Keratinocyte (primary cell): ENCODE data around the gene DSG1. TPM values are rescaled to one million over a fixed set of nuclear protein-coding genes. Genes with fewer than 3 reads are reported as not detected.

Experiments
- DNase-seq: peaks from one replicate; pipeline ENCODE4 v3.0.0-alpha.2; 2011; ENCODE audit warnings: low read depth, missing footprints, low spot score
- FAIRE-seq: peaks from 2 replicates; lab custom pipeline; 2011; peaks lifted over from hg19 to GRCh38; lab: Jason Lieb, UNC
- H2AFZ ChIP-seq: 2 replicates; pipeline ENCODE4 v1.6.0; 2012; ENCODE audit warnings: low read length, control low read depth, inconsistent platforms; ENCODE audit not compliant: control insufficient read depth
- H3K27ac ChIP-seq: 2 replicates; pipeline ENCODE4 v1.5.1; 2011; ENCODE audit warnings: low read length; ENCODE audit not compliant: control insufficient read depth, insufficient read depth
- H3K27me3 ChIP-seq: 3 replicates; pipeline ENCODE4 v1.6.0; 2011; ENCODE audit warnings: low read length; ENCODE audit not compliant: control insufficient read depth, insufficient read depth; ENCODE audit errors: extremely low read depth
- H3K36me3 ChIP-seq, 2 experiments: 2 replicates in 1 of 2; 3 replicates in 1 of 2; pipeline ENCODE4 v1.5.1; 2011; ENCODE audit warnings: low read length in 2 of 2, mild to moderate bottlenecking in 1 of 2; ENCODE audit not compliant: control insufficient read depth in 2 of 2, insufficient read depth in 2 of 2; ENCODE audit errors: extremely low read depth in 1 of 2
- H3K4me1 ChIP-seq: 3 replicates; pipeline ENCODE4 v1.5.1; 2011; ENCODE audit warnings: low read length; ENCODE audit not compliant: control insufficient read depth, insufficient read depth; ENCODE audit errors: extremely low read depth
- H3K4me2 ChIP-seq: 3 replicates; pipeline ENCODE4 v1.6.0; 2011; ENCODE audit warnings: low read depth, low read length; ENCODE audit not compliant: control insufficient read depth, insufficient read depth; ENCODE audit errors: extremely low read depth
- H3K4me3 ChIP-seq, 3 experiments: fragments of 200-600 bp in 1 of 3; sonication (generic) in 1 of 3; 2 replicates in 2 of 3; 3 replicates in 1 of 3; pipeline ENCODE4 v1.5.1; 2011 to 2016; ENCODE audit warnings: low read length in 3 of 3, mild to moderate bottlenecking in 3 of 3, control low read depth in 2 of 3, inconsistent platforms in 1 of 3, low read depth in 1 of 3, mixed read lengths in 1 of 3, mixed run types in 1 of 3, moderate library complexity in 1 of 3; ENCODE audit not compliant: control insufficient read depth in 2 of 3, insufficient read depth in 2 of 3; ENCODE audit errors: extremely low read depth in 1 of 3
- H3K79me2 ChIP-seq: 2 replicates; pipeline ENCODE4 v1.6.0; 2012; ENCODE audit warnings: low read length; ENCODE audit not compliant: control insufficient read depth, insufficient read depth
- H3K9ac ChIP-seq: 3 replicates; pipeline ENCODE4 v1.6.0; 2011; ENCODE audit warnings: low read length; ENCODE audit not compliant: control insufficient read depth, insufficient read depth; ENCODE audit errors: extremely low read depth
- H3K9me1 ChIP-seq: 3 replicates; pipeline ENCODE4 v1.6.0; 2011; ENCODE audit warnings: low read length; ENCODE audit not compliant: control insufficient read depth, insufficient read depth; ENCODE audit errors: extremely low read depth
- H3K9me3 ChIP-seq: 2 replicates; pipeline ENCODE4 v1.5.1; 2012; ENCODE audit warnings: low read depth, low read length; ENCODE audit not compliant: control insufficient read depth
- H4K20me1 ChIP-seq: 3 replicates; pipeline ENCODE4 v1.6.0; 2011; ENCODE audit warnings: low read length; ENCODE audit not compliant: control insufficient read depth, insufficient read depth; ENCODE audit errors: extremely low read depth
- EZH2 ChIP-seq: IDR thresholded peaks from one replicate; pipeline ENCODE4 v1.6.1; 2012; ENCODE audit warnings: inconsistent platforms, mild to moderate bottlenecking, low read length, moderate library complexity
- dilution Hi-C: fragments of 300-500 bp; cut with MboI; formaldehyde crosslinking; loops from one replicate; pipeline ENCODE4 v1.7.0; 2020; ENCODE audit warnings: low sequenced_read_pairs; ENCODE audit not compliant: extremely low pct_ligation_motif_present
- polyA plus RNA-seq, 5 experiments: library from polyadenylated mRNA; depleted of rRNA in 3 of 5; stranded (reverse) in 3 of 5; stranded (forward) in 1 of 5; unstranded in 1 of 5; fragments of >200 nt; gene quantifications; 1 replicate in 1 of 5; 2 replicates in 3 of 5; 3 replicates in 1 of 5; pipeline versions ENCODE4 v1.2.1 to v1.2.3, GENCODE V29; 2011 to 2012; ENCODE audit warnings: missing spikeins in 2 of 5, low read depth in 1 of 5, low replicate concordance in 1 of 5
- TF ChIP-seq, protein P1 (sequence below), 3 experiments: IDR thresholded peaks in 1 of 3; conservative IDR thresholded peaks in 1 of 3; optimal IDR thresholded peaks in 1 of 3; 2 replicates in 2 of 3; 3 replicates in 1 of 3; pipeline versions ENCODE3 to v1.5.1; 2011; ENCODE audit warnings: low read length in 3 of 3, mild to moderate bottlenecking in 3 of 3, moderate library complexity in 2 of 3, control low read depth in 1 of 3, inconsistent platforms in 1 of 3; ENCODE audit not compliant: insufficient read depth in 2 of 3; ENCODE audit errors: extremely low read depth in 1 of 3

DSG1 gene
- polyA plus RNA-seq, 1 donor (not counting 4 experiments of a cell fraction or from before 2014, with no cell fraction given): 27.6 TPM

GRCh38 chr18:31364190-31364589 is 46.2 kb downstream of the DSG1 start:
- Histone ChIP-seq H3K4me1 (peaks cover 3% of the 10 kb centered on the region), H3K27me3 (no peaks in the 10 kb centered on the region), H3K27ac (no peak overlapping the region), H3K36me3 (no peaks in the 10 kb centered on the region), H2AFZ (no peak overlapping the region), H3K9me1 (no peaks in the 10 kb centered on the region), H3K9ac (no peak overlapping the region), H3K79me2 (no peaks in the 10 kb centered on the region), H3K4me3 (no peak overlapping the region), H4K20me1 (no peaks in the 10 kb centered on the region), H3K9me3 (no peaks in the 10 kb centered on the region), H3K4me2 (no peak overlapping the region)
- no peak for FAIRE-seq
- dilution Hi-C loops: no loop called here
- TF ChIP-seq, protein P1, sequence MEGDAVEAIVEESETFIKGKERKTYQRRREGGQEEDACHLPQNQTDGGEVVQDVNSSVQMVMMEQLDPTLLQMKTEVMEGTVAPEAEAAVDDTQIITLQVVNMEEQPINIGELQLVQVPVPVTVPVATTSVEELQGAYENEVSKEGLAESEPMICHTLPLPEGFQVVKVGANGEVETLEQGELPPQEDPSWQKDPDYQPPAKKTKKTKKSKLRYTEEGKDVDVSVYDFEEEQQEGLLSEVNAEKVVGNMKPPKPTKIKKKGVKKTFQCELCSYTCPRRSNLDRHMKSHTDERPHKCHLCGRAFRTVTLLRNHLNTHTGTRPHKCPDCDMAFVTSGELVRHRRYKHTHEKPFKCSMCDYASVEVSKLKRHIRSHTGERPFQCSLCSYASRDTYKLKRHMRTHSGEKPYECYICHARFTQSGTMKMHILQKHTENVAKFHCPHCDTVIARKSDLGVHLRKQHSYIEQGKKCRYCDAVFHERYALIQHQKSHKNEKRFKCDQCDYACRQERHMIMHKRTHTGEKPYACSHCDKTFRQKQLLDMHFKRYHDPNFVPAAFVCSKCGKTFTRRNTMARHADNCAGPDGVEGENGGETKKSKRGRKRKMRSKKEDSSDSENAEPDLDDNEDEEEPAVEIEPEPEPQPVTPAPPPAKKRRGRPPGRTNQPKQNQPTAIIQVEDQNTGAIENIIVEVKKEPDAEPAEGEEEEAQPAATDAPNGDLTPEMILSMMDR (optimal IDR thresholded peaks at IDR 0.05 in 1 of 3, IDR thresholded peaks at IDR 0.05 in 1 of 3, conservative IDR thresholded peaks at IDR 0.05 in 1 of 3; ENCODE audit: extremely low read depth in 1 of 3, insufficient read depth in 2 of 3, low read length in 3 of 3): no peak
- TF ChIP-seq EZH2: no peak
- no peak for DNase-seq

DNA sequence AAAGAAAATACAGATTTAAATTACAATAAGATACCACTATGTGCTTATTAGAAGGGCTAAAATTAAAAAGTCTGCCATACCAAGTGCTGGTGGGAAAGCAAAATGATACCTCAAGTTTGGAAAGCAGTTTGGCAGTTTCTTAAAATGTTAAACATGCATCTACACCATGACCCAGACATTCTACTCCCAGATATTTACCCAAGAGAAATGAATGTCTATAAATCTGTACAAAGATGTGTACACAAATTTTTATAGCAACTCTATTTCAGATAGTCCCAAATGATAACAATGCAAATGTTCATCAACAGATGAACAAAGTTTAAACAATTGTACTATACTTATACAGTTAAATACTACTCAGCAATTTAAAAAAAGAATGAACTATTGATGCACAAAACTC is 51.5 kb downstream of the DSG1 start:
- H3K27me3 ChIP-seq: no peaks in the 10 kb centered on the region
- H3K27ac ChIP-seq: no peak overlapping the region
- no peaks in the 10 kb centered on the region for H3K9me3 ChIP-seq
- no peaks in the 10 kb centered on the region for H3K79me2 ChIP-seq
- no peaks in the 10 kb centered on the region for H3K9me1 ChIP-seq
- dilution Hi-C loops: no loop called here
- H3K36me3 ChIP-seq: no peaks in the 10 kb centered on the region
- no peaks in the 10 kb centered on the region for H3K4me1 ChIP-seq
- H3K4me2 ChIP-seq: no peak overlapping the region
- no peak overlapping the region for H3K4me3 ChIP-seq
- DNase-seq: no peak
- no peak overlapping the region for H3K9ac ChIP-seq
- no peaks in the 10 kb centered on the region for H4K20me1 ChIP-seq
- TF ChIP-seq EZH2: no peak
- TF ChIP-seq, protein P1 (optimal IDR thresholded peaks at IDR 0.05 in 1 of 3, IDR thresholded peaks at IDR 0.05 in 1 of 3, conservative IDR thresholded peaks at IDR 0.05 in 1 of 3; ENCODE audit: extremely low read depth in 1 of 3, insufficient read depth in 2 of 3, low read length in 3 of 3): no peak
- H2AFZ ChIP-seq: no peak overlapping the region
- no peak for FAIRE-seq
